HFF-Myc (cell line): Measurements from ENCODE around the gene ATF7IP.
"Not testable (repeated sequence)": the region's sequence is repeated elsewhere in the genome, so short reads cannot be mapped to it uniquely, and the experiment has no call there.

ENCODE experiments used
- DNase-seq: peaks from one replicate; pipeline ENCODE4 v3.0.0-alpha.2; 2011; ENCODE audit warnings: low read depth; ENCODE audit errors: extremely low read depth
- H3K4me3 ChIP-seq: replicated peaks from 2 replicates; pipeline ENCODE4 v1.5.1; 2011; ENCODE audit warnings: low read depth, mild to moderate bottlenecking, control low read depth, low read length
- TF ChIP-seq, protein P1 (sequence below): IDR thresholded peaks from 2 replicates; pipeline ENCODE4 v1.5.1; 2012; ENCODE audit warnings: mild to moderate bottlenecking, low read depth, low read length, control low read depth; ENCODE audit errors: missing control alignments

Gene ATF7IP, protein sequence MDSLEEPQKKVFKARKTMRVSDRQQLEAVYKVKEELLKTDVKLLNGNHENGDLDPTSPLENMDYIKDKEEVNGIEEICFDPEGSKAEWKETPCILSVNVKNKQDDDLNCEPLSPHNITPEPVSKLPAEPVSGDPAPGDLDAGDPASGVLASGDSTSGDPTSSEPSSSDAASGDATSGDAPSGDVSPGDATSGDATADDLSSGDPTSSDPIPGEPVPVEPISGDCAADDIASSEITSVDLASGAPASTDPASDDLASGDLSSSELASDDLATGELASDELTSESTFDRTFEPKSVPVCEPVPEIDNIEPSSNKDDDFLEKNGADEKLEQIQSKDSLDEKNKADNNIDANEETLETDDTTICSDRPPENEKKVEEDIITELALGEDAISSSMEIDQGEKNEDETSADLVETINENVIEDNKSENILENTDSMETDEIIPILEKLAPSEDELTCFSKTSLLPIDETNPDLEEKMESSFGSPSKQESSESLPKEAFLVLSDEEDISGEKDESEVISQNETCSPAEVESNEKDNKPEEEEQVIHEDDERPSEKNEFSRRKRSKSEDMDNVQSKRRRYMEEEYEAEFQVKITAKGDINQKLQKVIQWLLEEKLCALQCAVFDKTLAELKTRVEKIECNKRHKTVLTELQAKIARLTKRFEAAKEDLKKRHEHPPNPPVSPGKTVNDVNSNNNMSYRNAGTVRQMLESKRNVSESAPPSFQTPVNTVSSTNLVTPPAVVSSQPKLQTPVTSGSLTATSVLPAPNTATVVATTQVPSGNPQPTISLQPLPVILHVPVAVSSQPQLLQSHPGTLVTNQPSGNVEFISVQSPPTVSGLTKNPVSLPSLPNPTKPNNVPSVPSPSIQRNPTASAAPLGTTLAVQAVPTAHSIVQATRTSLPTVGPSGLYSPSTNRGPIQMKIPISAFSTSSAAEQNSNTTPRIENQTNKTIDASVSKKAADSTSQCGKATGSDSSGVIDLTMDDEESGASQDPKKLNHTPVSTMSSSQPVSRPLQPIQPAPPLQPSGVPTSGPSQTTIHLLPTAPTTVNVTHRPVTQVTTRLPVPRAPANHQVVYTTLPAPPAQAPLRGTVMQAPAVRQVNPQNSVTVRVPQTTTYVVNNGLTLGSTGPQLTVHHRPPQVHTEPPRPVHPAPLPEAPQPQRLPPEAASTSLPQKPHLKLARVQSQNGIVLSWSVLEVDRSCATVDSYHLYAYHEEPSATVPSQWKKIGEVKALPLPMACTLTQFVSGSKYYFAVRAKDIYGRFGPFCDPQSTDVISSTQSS

DNA sequence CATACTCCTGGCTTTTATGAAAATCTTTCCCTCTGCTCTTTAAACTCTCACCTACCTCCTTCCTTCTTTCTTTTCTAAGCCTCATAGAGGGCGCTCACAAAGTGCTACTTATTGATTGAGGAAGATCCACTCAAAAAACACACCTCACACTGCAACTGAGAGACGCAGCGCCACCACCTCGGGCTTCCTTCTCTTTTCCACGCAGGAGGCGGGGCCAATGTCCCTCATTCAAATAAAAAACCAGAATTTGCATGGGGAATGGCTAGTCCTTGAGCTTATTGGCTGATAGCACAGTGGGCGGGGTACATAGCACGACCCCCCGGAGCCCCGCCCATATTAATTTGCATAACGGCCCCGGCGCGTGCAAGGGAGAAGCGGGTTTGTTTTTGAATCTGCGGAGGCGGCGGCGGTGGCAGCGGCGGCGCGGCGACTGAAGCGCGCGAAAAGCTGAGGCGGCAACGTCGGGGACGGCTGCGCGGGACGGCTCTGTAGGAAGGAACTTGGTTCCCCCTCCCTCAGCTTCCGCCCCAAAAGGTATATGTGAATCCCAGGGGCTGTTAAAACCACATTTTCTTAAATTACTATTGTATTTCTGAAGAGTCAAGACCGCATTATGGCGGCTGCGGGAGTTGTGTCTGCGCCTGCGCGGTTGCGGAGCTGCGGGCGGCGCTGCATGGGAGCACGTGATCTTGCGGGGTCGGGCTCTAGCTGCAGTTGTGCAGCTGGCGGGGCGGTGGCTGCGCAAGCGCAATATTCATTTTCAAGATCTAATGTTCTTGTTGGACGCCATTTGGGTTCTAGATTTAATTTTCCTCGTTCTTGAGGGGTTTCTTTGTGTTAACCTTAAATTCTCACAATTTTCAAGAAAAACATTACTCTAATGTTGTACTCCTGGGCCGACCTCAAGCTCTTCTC is at the start of gene ATF7IP:
ATF7IP (plus strand) TSS at position 389 of the 915 bp plus-strand sequence. CDS start 58,234 bp downstream, outside the sequence.
- TF ChIP-seq, protein P1, sequence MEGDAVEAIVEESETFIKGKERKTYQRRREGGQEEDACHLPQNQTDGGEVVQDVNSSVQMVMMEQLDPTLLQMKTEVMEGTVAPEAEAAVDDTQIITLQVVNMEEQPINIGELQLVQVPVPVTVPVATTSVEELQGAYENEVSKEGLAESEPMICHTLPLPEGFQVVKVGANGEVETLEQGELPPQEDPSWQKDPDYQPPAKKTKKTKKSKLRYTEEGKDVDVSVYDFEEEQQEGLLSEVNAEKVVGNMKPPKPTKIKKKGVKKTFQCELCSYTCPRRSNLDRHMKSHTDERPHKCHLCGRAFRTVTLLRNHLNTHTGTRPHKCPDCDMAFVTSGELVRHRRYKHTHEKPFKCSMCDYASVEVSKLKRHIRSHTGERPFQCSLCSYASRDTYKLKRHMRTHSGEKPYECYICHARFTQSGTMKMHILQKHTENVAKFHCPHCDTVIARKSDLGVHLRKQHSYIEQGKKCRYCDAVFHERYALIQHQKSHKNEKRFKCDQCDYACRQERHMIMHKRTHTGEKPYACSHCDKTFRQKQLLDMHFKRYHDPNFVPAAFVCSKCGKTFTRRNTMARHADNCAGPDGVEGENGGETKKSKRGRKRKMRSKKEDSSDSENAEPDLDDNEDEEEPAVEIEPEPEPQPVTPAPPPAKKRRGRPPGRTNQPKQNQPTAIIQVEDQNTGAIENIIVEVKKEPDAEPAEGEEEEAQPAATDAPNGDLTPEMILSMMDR, result no peak
- DNase-seq, result peak; percentile 84
- peak within 1 kb of the TSS; percentile 56 for H3K4me3 ChIP-seq

DNA sequence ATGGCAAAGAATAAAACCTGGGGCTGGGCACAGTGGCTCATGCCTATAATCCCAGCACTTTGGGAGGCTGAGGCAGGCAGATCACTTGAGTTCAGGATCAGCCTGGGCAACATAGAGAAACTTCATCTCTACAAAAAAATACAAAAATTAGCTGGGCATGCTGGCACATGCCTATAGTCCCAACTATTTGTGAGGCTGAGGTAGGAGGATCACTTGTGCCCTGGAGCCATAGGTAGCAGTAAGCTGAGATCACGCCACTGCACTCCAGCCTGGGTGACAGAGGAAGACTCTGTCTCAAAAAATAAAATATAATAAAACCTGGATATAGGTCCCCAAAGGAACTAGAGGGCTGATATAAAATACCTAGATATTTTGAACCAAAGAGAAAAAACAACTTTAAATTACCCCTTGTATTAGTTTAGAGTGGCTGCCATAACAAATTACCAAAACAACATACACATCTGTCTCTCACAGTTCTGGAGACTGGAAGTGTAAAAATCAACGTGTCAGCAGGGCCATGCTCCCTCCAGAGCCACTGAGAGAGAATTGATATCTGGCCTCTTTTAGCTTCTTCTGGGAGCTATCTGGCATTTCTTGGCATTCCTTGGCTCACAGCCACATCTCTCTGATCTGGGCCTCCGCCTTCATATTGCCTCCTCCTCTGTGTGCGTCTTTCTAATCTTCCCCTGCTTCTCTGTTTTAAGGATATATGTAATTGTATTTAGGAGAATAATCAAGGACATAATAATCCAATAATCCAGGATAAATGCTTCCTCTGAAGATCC is 47.9 kb upstream of the ATF7IP start:
- TF ChIP-seq, protein P1, result no peak
- DNase-seq, result no peak
- no peak overlapping the region for H3K4me3 ChIP-seq

DNA sequence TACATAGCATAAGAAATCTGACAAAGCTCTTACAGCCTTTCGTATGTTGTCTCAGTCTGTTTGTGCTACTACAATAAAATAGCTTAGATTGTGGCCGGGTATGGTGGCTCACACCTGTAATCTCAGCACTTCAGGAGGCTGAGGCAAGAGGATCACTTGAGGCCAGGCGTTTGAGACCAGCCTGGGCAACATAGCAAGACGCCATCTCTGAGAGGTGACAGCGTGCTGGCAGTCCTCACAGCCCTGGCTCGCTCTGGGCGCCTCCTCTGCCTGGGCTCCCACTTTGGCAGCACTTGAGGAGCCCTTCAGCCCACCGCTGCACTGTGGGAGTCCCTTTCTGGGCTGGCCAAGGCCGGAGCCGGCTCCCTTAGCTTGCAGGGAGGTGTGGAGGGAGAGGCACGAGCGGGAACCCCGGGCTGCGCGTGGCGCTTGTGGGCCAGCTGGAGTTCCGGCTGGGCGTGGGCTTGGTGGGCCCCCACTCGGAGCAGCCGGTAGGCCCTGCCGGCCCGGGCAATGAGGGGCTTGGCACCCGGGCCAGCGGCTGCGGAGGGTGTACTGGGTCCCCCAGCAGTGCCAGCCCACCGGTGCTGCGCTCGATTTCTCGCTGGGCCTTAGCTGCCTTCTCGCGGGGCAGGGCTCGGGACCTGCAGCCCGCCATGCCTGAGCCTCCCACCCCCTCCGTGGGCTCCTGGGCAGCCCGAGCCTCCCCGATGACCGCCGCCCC is 45.6 kb upstream of the ATF7IP start:
- not testable (repeated sequence) for DNase-seq

DNA sequence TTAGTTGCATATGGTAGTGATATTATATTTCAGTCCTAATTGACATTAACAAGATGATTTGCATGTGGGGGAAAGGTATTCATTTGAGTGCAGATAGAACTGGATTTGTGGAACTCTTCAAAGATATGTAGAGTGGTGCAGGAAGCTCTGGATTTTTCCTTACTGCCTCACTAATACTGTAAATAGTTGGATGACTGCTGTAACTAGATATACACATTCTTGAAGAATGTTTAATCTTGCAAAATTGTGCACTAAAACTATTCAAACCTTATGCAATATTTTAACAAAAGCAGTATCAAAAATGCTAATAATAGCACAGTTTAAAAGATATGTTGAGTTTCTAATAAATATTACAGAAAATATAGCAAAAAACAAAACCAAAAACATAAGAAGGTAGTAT is 43.1 kb upstream of the ATF7IP start:
- no peak overlapping the region for H3K4me3 ChIP-seq
- TF ChIP-seq, protein P1, result no peak
- DNase-seq, result no peak

More for the DNA sequence above, 45.6 kb upstream of the ATF7IP start:
- H3K4me3 ChIP-seq, result not testable (repeated sequence)

DNA sequence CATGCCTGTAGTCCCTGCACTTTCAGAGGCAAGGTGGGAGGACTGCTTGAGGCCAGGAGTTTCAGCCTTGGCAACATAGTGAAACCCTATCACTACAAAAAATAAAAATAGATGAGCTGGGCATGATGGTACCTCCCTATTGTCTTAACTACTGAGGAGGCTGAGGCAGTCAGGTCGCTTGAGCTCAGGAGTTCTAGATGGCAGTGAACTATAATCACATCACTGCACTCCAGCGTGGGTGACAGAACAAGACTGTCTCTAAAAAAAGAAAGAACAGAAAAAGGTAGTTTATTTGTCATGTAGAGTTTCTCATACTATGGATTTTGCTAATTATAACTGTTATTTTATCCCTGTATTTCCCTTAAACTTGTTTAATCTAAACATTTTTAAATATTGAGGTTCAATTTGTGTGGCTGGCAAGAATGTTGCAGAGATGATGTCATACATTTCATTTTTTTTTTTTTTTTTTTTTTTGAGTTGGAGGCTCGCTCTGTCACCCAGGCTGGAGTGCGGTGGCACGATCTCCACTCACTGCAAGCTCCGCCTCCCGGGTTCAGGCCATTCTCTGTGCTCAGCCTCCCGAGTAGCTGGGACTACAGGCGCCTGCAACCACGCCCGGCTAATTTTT is 39.7 kb upstream of the ATF7IP start:
- TF ChIP-seq, protein P1, result no peak
- DNase-seq, result no peak
- no peak overlapping the region for H3K4me3 ChIP-seq
